Central memory CD4-positive, alpha-beta T cell (primary cell): ENCODE data around the gene VIPR2.
"Not testable (repeated sequence)": the region's sequence is repeated elsewhere in the genome, so short reads cannot be mapped to it uniquely, and the experiment has no call there.

Experiments used
- DNase-seq: peaks from one replicate; pipeline ENCODE4 v3.0.0; 2022

VIPR2 gene

GRCh38 chr7:159088016-159088865 lies 56.4 kb downstream of the VIPR2 start:
- DNase-seq, result no peak

- no peak for DNase-seq
Measured at GRCh38 chr7:159086301-159086925, 58.3 kb downstream of the VIPR2 start.

- DNase-seq, result no peak
Measured at GRCh38 chr7:159084069-159084801, 60.4 kb downstream of the VIPR2 start.

GRCh38 chr7:159083698-159084068 lies 61.0 kb downstream of the VIPR2 start:
- no peak for DNase-seq

GRCh38 chr7:159083001-159083697 lies 61.5 kb downstream of the VIPR2 start:
- DNase-seq, result no peak

- not testable (repeated sequence) for DNase-seq
Measured at GRCh38 chr7:159082075-159082474, 62.6 kb downstream of the VIPR2 start.

- no peak for DNase-seq
Measured at GRCh38 chr7:159078911-159079270, 65.8 kb downstream of the VIPR2 start.

GRCh38 chr7:159078193-159078910 lies 66.3 kb downstream of the VIPR2 start:
- no peak for DNase-seq

GRCh38 chr7:159076333-159076732 lies 68.3 kb downstream of the VIPR2 start:
- DNase-seq, result no peak

GRCh38 chr7:159075563-159076238 lies 69.0 kb downstream of the VIPR2 start:
- no peak for DNase-seq

GRCh38 chr7:159071260-159071659 lies 73.4 kb downstream of the VIPR2 start:
- DNase-seq, result no peak

- DNase-seq, result no peak
Measured at GRCh38 chr7:159070431-159071148, 74.1 kb downstream of the VIPR2 start.

GRCh38 chr7:159068893-159069448 lies 75.7 kb downstream of the VIPR2 start:
- no peak for DNase-seq

GRCh38 chr7:159068488-159068811 lies 76.2 kb downstream of the VIPR2 start:
- DNase-seq, result no peak

- DNase-seq, result no peak
Measured at GRCh38 chr7:159067576-159068487, 76.8 kb downstream of the VIPR2 start.

GRCh38 chr7:159066816-159067575 lies 77.7 kb downstream of the VIPR2 start:
- no peak for DNase-seq

- no peak for DNase-seq
Measured at GRCh38 chr7:159065852-159066480, 78.7 kb downstream of the VIPR2 start.

- DNase-seq, result no peak
Measured at GRCh38 chr7:159064816-159065510, 79.7 kb downstream of the VIPR2 start.
